Activated CD8-positive, alpha-beta T cell treated with anti-CD3 and anti-CD28 coated beads, Interleukin-2, amount 10 ng/mL, durations not matched to agents 7 days and 5 days (primary cell): ENCODE results near the gene TAGLN2. TPM values are rescaled to one million over a fixed set of nuclear protein-coding genes. Genes with fewer than 3 reads are reported as not detected.

ENCODE experiments used
- ATAC-seq: fragments of 150-1000 bp; cut with Tn5 transposase; one replicate; pipeline ENCODE4 v1.10.0; 2021; ENCODE audit warnings: moderate library complexity
- CTCF ChIA-PET: fragments of 350-600 bp; sonication (Branson Sonifier 250); formaldehyde crosslinking; loops from one replicate; lab custom pipeline; 2021; ENCODE audit warnings: antibody characterized with exemption; lab: Charles Lee
- POLR2A ChIA-PET: fragments of 350-600 bp; sonication (Branson Sonifier 250); formaldehyde crosslinking; loops from one replicate; lab custom pipeline; 2021; ENCODE audit warnings: antibody characterized with exemption; lab: Charles Lee
- DNase-seq: peaks from one replicate; pipeline ENCODE4 v3.0.0-alpha.2; 2020
- H3K27ac Mint-ChIP-seq: one replicate; pipeline ENCODE4 v1.8.0; 2021; ENCODE audit warnings: mild to moderate bottlenecking, mixed read lengths
- H3K27me3 Mint-ChIP-seq: one replicate; pipeline ENCODE4 v1.8.0; 2021; ENCODE audit warnings: low read depth, mixed read lengths
- H3K36me3 Mint-ChIP-seq: one replicate; pipeline ENCODE4 v1.8.0; 2021; ENCODE audit warnings: low read depth, mixed read lengths
- H3K4me1 Mint-ChIP-seq: one replicate; pipeline ENCODE4 v1.8.0; 2021; ENCODE audit warnings: low read depth, mixed read lengths
- H3K4me3 Mint-ChIP-seq: one replicate; pipeline ENCODE4 v1.8.0; 2021; ENCODE audit warnings: mild to moderate bottlenecking, mixed read lengths
- H3K9me3 Mint-ChIP-seq: one replicate; pipeline ENCODE4 v1.8.0; 2022; ENCODE audit warnings: mixed read lengths; ENCODE audit not compliant: insufficient read depth
- total RNA-seq, 2 experiments: library from RNA; stranded (reverse); gene quantifications; one replicate each; pipeline ENCODE4 v1.2.3, GENCODE V29; 2021

TAGLN2 gene
- total RNA-seq, 2 experiments from 2014 or later, result 476 to 510 TPM

DNA sequence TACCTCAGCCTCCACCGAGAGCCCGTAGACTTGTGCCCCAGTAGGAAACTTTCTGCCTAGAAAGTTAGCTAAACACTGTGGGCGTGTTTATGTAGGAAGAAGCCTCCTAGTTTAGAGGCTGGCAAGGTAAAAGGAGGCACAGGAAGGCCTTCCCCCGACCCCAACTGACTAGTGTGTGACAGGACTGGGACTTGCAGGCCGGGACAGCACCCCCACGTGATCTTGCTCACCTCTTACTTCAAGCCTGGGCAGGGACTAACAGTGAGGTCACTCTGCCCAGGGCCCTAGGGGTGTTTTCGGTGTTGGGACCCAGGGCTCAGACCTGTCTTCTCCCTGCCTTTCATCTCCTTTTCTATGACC, 392 bp upstream of the TAGLN2 start:
- CTCF ChIA-PET, result interaction anchor here (1.0 to 6.7 kb wide), 6 partner anchors 9 to 145 kb away, joined by 3 to 49 read pairs (median 14); partner anchors contain the start of gene DUSP23
- H3K36me3 Mint-ChIP-seq, result peaks cover 34% of the 10 kb centered on the region
- H3K27ac Mint-ChIP-seq, result peak overlapping the region; percentile 96
- ATAC-seq (no peak), DNase-seq (no peak)
- POLR2A ChIA-PET, result interaction anchor here (1.1 to 3.8 kb wide), 11 partner anchors 8 to 127 kb away, joined by 3 to 33 read pairs (median 6); partner anchors contain the start of gene PIGM
- H3K4me1 Mint-ChIP-seq, result peaks cover 38% of the 10 kb centered on the region
- peak overlapping the region; percentile 90 for H3K4me3 Mint-ChIP-seq
- H3K27me3 Mint-ChIP-seq, result no peaks in the 10 kb centered on the region
- no peaks in the 10 kb centered on the region for H3K9me3 Mint-ChIP-seq

- POLR2A ChIA-PET, result interaction anchor here (0.8 to 3.8 kb wide), 19 partner anchors 8 to 915 kb away, joined by 3 to 33 read pairs (median 6); partner anchors contain the start of genes IFI16 and PIGM
- Mint-ChIP-seq H3K4me1 (peaks cover 51% of the 10 kb centered on the region), H3K9me3 (no peaks in the 10 kb centered on the region), H3K27me3 (no peaks in the 10 kb centered on the region), H3K4me3 (peak overlapping the region; percentile 90), H3K27ac (peak overlapping the region; percentile 96), H3K36me3 (peaks cover 49% of the 10 kb centered on the region)
- DNase-seq (peak; percentile 66), ATAC-seq (peak; percentile 31)
- CTCF ChIA-PET, result interaction anchor here (0.7 to 6.7 kb wide), 9 partner anchors 10 to 144 kb away, joined by 3 to 49 read pairs (median 7); partner anchors contain the start of gene DUSP23
Measured at GRCh38 chr1:159924025-159924790, 1.1 kb downstream of the TAGLN2 start.

DNA sequence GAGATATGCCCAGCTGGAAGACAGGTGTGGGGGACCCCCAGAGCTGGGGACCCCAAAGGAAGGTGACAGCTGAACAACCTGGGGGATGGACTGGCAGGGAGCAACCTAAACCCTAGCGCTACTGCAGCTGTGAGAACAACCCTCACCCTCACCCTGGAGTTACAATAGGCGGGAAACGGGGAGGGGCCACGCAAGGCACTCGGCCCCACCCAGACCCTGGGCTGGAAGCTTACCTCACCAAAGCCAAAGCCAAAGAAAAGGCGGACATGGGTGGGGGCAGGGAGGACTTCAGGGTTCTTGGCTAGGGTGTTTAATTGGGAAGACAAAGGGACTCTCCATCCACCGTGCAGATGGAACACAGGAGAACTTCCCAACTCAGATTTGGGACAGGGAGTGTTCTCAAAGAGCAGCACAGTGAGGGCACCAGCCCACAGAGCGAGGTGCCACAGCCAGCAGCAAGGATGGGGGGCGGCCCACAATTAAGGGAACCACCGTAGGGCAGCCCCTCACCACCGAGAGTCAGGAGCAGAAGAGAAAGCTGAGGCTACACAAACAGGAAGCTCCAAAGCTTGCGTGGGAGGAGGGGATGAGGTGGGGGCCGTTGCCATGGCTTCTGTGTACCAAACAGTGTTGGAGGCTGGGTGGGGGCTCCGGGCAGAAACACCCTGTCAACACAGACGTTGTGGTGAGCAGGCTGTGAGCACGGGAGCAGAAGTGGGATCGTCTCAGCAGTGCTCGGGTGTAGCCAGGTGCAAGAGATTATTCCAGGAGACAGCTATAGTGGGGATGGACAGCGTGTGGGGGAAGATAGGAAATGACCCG, 1.9 kb downstream of the TAGLN2 start:
- POLR2A ChIA-PET, result interaction anchor here (0.8 to 3.8 kb wide), 17 partner anchors 8 to 914 kb away, joined by 3 to 33 read pairs (median 5); partner anchors contain the start of genes IFI16, PIGM and SLAMF8
- Mint-ChIP-seq H3K27me3 (no peaks in the 10 kb centered on the region), H3K36me3 (peaks cover 56% of the 10 kb centered on the region), H3K4me3 (peak overlapping the region; percentile 90), H3K9me3 (no peaks in the 10 kb centered on the region), H3K4me1 (peaks cover 59% of the 10 kb centered on the region), H3K27ac (peak overlapping the region; percentile 93)
- DNase-seq (peak; percentile 88), ATAC-seq (peak; percentile 51)
- CTCF ChIA-PET, result interaction anchor here (0.7 to 6.7 kb wide), 11 partner anchors 11 to 156 kb away, joined by 3 to 49 read pairs (median 7); no protein-coding TSS in a partner anchor

DNA sequence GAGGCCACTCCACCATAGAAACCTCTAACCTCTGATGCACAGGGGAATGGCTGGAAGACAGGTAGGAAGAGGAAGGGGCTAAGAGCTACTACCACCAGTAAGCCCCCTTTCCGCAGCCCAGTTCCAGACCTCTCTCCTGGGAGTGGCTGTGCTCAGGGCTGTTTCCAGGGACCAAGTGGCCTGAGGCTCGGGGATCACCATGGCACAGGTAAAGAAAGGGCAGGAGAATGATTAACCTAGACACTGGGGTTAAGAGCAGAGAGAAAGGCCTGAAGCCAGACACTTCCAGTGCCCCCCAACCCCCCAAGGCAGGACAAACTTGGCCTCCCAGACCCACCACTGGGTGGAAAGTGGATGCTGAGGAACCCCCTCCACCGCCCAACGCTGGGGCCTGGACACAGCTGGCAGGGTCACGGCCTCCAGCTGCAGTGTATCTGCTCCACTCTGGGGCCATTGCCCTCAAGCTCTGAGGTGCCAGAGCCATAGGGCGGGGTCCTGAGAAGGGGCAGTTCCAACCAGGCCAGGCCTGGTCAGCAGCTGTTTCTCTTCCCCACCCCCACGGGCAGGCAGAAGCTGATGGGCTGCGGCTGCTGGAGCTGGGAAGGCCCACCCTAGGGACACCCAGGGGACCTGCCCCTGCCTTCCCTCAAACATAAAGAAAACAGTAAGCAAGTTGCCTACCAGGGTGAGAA, 2.6 kb downstream of the TAGLN2 start:
- ATAC-seq (no peak), DNase-seq (no peak)
- H3K36me3 Mint-ChIP-seq, result peaks cover 63% of the 10 kb centered on the region
- no peaks in the 10 kb centered on the region for H3K27me3 Mint-ChIP-seq
- peak overlapping the region; percentile 93 for H3K27ac Mint-ChIP-seq
- no peaks in the 10 kb centered on the region for H3K9me3 Mint-ChIP-seq
- ChIA-PET CTCF (interaction anchor here (0.8 to 6.7 kb wide), 11 partner anchors 12 to 157 kb away, joined by 3 to 49 read pairs (median 7); no protein-coding TSS in a partner anchor), POLR2A (interaction anchor here (0.6 to 3.8 kb wide), 12 partner anchors 8 to 914 kb away, joined by 3 to 33 read pairs (median 6); partner anchors contain the start of genes IFI16, PIGM and SLAMF8)
- H3K4me1 Mint-ChIP-seq, result peaks cover 67% of the 10 kb centered on the region
- H3K4me3 Mint-ChIP-seq, result peak overlapping the region; percentile 90

DNA sequence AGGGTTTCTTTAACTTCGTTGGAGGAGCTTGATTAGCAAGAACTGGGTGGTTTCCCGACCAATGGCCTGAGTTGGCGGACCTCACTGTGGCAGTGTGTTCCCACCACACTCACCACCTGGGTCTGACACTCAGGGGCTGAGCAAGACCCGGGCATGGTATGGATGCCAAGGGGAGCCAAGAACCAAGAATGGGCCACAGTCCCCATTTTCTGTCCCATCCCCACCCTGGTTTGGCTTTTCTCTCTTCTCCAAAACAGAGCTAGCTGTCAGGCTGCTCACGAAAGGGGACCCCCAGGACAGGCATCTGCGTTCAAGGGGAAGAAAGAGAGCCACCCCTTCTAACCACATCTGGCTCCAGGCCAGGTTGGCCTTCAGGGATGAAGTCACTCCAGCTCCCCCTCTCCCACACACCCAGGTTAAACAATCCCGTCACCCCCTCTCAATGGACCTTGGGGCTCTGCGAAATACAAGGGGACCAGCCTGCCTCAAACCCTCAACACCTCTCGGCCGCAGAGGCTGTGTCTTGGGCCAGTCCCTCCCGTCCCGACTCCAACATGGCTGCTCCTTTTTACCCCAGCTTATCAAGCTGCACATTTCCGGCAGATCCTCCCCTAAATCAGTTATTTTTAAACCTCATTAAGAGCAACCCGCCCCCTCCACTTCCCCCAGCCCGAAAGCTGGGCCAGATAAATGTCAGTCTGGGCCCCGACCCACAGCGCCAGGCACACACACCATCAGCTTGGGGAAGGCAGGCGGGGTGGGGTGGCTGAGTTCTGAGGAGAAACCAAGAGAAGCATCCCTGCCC, 3.4 kb downstream of the TAGLN2 start:
- Mint-ChIP-seq H3K27ac (peak overlapping the region; percentile 60), H3K4me1 (peaks cover 72% of the 10 kb centered on the region), H3K9me3 (no peaks in the 10 kb centered on the region), H3K27me3 (no peaks in the 10 kb centered on the region), H3K4me3 (peak overlapping the region; percentile 90), H3K36me3 (peaks cover 69% of the 10 kb centered on the region)
- ChIA-PET CTCF (interaction anchor here (0.8 to 6.7 kb wide), 7 partner anchors 24 to 158 kb away, joined by 3 to 49 read pairs (median 9); no protein-coding TSS in a partner anchor), POLR2A (interaction anchor here (0.6 to 3.8 kb wide), 6 partner anchors 8 to 913 kb away, joined by 4 to 33 read pairs (median 9); partner anchors contain the start of genes IFI16 and SLAMF8)
- DNase-seq (no peak), ATAC-seq (no peak)

DNA sequence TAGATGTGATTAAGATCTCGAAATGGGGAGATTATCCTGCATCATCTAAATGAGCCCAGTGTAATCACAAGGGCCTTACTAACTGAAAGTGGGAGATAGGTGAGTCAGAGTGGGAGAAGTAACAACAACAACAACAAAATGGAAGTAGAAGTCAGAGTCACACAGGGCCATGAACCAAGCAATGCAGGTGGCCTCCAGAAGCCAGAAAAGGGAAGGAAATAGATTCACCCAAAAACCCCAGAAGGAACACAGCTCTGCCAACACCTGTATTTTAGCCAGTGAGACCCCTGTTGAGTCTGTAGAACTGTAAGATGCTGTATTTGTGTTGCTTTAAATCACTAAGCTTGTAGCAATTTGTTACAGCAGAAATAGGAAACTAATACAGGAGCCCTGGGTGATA, 4.1 kb downstream of the TAGLN2 start:
- ChIA-PET POLR2A (no interaction called here), CTCF (interaction anchor here (1.9 to 5.8 kb wide), 2 partner anchors 28 to 87 kb away, joined by 8 to 47 read pairs; no protein-coding TSS in a partner anchor)
- H3K27ac Mint-ChIP-seq, result peak overlapping the region; percentile 60
- no peak for DNase-seq
- H3K4me3 Mint-ChIP-seq, result peak overlapping the region; percentile 90
- ATAC-seq, result no peak
- no peaks in the 10 kb centered on the region for H3K9me3 Mint-ChIP-seq
- no peaks in the 10 kb centered on the region for H3K27me3 Mint-ChIP-seq
- H3K4me1 Mint-ChIP-seq, result peaks cover 72% of the 10 kb centered on the region
- H3K36me3 Mint-ChIP-seq, result peaks cover 74% of the 10 kb centered on the region

- ChIA-PET POLR2A (interaction anchor here (1.7 kb wide), 1 partner anchor 13 kb away, joined by 4 read pairs; no protein-coding TSS in a partner anchor), CTCF (interaction anchor here (1.9 kb wide), 1 partner anchor 28 kb away, joined by 8 read pairs; no protein-coding TSS in a partner anchor)
Measured at GRCh38 chr1:159920651-159921050, 4.7 kb downstream of the TAGLN2 start.

GRCh38 chr1:159920202-159920601, 5.1 kb downstream of the TAGLN2 start:
- CTCF ChIA-PET, result interaction anchor here (1.9 kb wide), 1 partner anchor 27 kb away, joined by 8 read pairs; no protein-coding TSS in a partner anchor
- Mint-ChIP-seq H3K27ac (peak overlapping the region; percentile 60), H3K9me3 (no peaks in the 10 kb centered on the region), H3K4me3 (no peak overlapping the region), H3K27me3 (no peaks in the 10 kb centered on the region), H3K4me1 (peaks cover 71% of the 10 kb centered on the region), H3K36me3 (peaks cover 82% of the 10 kb centered on the region)
- POLR2A ChIA-PET, result interaction anchor here (0.9 to 1.7 kb wide), 2 partner anchors 13 to 21 kb away, joined by 4 read pairs; no protein-coding TSS in a partner anchor
- no peak for ATAC-seq
- DNase-seq, result no peak

More at GRCh38 chr1:159920651-159921050, 4.7 kb downstream of the TAGLN2 start:
- peaks cover 67% of the 10 kb centered on the region for H3K4me1 Mint-ChIP-seq
- no peak for DNase-seq
- H3K36me3 Mint-ChIP-seq, result peaks cover 79% of the 10 kb centered on the region
- H3K9me3 Mint-ChIP-seq, result no peaks in the 10 kb centered on the region
- H3K27ac Mint-ChIP-seq, result peak overlapping the region; percentile 60
- H3K27me3 Mint-ChIP-seq, result no peaks in the 10 kb centered on the region
- peak overlapping the region; percentile 2 for H3K4me3 Mint-ChIP-seq
- no peak for ATAC-seq

DNA sequence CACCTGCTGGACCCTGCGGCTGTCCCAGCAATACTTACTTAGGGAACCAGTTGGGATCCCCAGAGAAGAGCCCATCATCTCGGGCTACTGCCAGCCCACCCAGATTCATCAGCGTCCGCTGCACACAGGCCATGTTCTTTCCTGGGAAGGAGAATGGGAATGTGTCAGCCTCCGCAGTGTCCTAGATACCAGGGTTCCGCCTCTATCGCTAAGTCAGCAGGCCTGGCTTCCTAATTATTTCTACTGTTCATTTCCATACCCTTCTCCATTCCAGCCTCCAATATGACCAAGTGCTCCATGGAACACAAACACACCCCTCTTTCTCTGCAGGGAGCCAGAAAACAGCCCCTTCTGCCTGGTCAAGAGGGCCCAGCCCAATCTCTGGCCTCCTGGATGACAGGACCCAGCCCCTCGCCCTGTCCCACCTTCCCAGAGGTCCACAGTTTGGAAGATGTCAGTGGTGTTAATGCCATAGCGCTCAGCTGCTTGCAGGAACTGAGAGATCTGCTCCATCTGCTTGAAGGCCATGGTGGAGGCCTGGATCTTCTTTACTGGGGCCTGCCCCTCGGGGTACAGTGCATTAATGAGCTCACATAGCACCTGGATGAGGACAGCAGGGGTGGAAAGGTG, 6.0 kb downstream of the TAGLN2 start:
- Mint-ChIP-seq H3K27me3 (no peaks in the 10 kb centered on the region), H3K9me3 (no peaks in the 10 kb centered on the region), H3K4me1 (peaks cover 75% of the 10 kb centered on the region), H3K27ac (peak overlapping the region; percentile 15), H3K36me3 (peaks cover 88% of the 10 kb centered on the region), H3K4me3 (no peak overlapping the region)
- ATAC-seq (no peak), DNase-seq (no peak)
- ChIA-PET POLR2A (interaction anchor here (0.9 to 1.7 kb wide), 2 partner anchors 12 to 22 kb away, joined by 4 read pairs; no protein-coding TSS in a partner anchor), CTCF (interaction anchor here (0.8 to 1.9 kb wide), 2 partner anchors 26 to 88 kb away, joined by 3 to 8 read pairs; no protein-coding TSS in a partner anchor)
